ENCODE data around the gene SYTL5.

Gene SYTL5

DNA sequence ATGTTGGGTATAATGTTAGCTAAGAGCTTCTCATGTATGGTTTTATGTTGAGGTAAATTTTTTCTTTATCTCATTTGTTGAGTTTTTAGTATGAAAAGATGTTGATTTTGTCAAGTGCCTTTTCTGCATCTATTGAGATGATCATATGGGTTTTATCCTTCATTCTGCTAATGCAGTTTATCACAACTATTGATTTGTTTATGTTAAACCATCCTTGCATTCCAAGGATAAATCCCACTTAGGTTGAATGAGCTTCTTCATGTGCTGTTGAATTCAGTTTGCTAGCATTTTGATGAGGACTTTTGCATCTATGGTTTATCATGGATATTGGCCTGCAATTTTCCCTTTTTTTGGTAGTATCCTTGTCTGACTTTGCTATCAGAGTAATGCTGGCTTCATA is 93.3 kb downstream of the SYTL5 start:
- no peak for FAIRE-seq

- no peak for FAIRE-seq
Observed at GRCh38 chrX:38102240-38102639, 95.9 kb downstream of the SYTL5 start.

GRCh38 chrX:38102875-38103274 is 96.5 kb downstream of the SYTL5 start:
- no peak for FAIRE-seq

DNA sequence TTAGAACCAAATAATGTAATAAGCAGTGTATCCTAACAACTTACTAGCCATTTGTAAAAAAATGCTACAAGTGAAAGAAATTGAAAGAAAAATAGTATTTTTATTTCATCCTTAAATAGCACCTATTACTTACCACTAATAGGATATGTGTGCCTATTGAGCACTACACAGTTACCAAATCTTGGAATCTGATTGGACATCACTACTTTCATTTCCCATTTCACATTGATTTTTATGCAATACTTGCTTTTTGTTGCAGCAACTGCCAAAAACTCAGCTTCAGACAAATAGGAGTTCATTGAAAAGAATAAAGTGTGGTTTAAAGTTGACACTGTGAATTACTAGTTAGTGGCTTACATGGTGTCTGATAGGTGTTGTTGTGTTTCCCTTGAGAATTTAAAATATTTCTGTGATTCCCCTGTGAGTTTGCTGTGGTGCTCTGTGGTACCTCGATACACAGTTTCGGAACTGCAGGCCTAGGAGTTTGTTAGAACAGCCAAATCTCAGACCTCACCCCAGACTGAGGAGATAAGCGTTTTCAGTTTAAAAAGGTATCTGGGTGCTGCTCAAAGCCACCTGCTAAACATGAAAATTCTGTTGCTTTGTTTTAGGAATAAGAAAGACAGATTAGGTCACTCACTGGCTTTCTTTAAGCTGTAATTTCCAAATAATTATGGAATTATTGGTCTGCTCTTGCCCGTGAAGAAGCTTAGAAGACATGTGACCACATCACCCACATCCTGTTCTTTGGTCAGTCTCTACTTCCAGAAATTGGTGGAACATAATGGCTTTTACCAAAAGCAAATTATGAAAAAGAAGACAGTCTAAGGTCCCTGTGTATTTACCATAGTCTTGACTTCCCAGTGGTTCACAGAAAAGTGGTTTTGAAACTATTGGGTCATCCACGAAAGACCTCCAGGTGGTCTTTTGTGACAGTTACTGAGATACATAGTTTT is 97.8 kb downstream of the SYTL5 start:
- FAIRE-seq: no peak

DNA sequence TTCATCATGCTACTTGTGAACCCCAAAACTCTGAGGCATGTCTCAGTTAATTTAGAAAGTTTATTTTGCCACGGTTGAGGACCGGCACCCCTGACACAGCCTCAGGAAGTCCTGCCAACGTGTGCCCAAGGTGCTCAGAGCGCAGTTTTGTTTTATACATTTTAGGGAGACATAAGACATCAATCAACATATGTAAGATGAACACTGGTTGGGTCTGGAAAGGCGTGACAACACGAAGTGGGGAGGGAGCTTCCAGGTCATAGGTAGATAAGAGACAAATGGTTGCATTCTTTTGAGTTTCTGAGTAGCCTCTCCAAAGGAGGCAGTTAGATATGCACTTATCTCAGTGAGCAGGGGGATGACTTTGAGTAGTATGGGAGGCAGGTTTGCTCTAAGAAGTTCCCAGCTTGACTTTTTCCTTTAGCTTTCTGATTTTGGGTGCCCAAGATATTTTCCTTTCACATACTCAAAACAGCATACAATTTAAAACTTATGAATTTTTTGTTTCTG is 98.9 kb downstream of the SYTL5 start:
- FAIRE-seq: no peak

DNA sequence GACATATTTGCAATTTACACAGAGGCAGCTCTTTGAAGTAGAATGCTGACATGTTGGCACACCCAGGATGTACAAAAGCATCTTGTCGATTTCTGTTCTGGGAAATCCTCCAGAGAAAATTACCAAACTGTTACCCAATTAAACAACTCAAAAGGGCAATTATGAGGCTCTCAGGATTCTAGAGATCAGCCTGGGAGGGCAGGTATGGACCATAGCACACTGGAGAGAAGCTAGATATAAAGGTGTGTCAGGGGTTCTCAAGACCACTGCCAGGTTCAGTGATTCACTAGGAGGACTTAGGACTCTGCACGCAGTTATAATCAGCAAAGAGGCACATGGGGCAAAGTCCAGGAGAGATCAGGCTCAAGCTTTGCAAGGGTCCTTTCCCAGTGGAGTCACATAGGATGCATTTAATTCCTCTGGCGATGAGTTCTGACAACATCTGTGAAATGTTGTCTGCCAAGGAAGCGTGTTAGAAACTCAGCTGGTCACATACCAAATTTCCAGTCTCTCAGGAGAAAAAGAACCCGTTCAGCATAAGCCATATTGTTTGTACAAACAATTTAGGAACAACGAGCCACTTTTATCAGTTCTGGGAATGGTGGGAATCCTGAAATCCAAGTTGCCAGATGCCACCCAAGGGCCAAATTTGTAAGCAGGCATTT is 100.8 kb downstream of the SYTL5 start:
- FAIRE-seq: no peak

GRCh38 chrX:38108364-38108763 is 102.0 kb downstream of the SYTL5 start:
- FAIRE-seq: no peak

GRCh38 chrX:38109042-38109898 is 102.9 kb downstream of the SYTL5 start:
- no peak for FAIRE-seq

DNA sequence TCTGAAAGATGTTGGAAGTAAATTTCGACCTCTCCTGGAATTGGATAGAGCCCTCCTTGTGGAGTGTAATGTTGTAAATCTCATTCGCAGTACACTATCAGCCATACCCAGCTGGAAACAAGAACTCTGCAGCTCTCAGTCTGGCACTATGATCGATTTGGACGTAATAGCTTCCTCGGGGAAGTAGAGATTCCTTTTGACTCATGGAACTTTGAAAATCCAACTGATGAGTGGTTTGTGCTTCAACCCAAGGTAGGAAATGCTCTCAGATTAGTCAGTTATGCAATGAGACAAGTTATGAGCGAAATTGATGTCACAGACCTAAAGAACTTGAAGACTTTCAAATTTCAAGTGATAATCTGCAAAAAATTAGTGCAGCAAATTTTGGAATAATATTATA is 103.9 kb downstream of the SYTL5 start:
- no peak for FAIRE-seq

GRCh38 chrX:38111196-38111595 is 104.8 kb downstream of the SYTL5 start:
- FAIRE-seq: no peak

DNA sequence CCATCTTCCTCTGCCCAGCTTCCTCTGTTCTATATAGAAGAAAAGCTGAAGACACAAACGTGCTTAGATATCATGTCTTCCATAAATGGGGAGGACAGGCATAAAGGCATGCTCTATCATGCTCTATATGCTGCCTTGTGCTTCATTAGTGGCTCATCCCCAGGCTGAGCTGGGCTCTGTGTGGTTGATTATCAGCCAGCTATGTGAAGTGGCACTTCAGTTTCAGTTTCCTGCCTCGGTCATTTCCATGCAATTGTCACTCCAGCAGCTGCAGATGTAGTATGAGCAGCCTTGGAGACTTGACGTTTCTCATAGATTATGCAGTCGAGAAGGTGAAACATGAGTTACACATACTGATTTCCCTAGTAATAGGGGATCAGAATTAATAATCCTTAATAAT is 106.2 kb downstream of the SYTL5 start:
- no peak for FAIRE-seq

- no peak for FAIRE-seq
Observed at GRCh38 chrX:38116706-38117105, 110.4 kb downstream of the SYTL5 start.

- no peak for FAIRE-seq
Observed at GRCh38 chrX:38117485-38117884, 111.1 kb downstream of the SYTL5 start.

DNA sequence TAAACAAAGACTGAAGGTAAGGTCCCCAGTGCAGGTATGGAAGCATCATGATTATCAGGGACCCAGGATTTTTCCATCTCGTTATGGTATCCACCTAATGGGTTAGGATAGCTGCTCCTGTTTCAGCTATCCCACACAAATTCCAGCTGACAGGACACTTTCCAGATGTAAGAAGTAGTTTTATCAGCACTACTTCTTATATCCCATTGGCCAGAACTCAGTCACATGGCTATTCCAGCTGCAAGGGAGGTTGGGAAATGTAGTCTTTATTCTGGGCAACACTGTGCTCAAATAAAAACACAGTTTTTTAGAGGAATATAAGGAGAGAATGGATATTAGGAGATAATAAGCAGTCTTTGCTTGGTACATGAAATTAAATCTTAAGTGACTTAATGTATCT is 117.6 kb downstream of the SYTL5 start:
- FAIRE-seq: no peak

- no peak for FAIRE-seq
Observed at GRCh38 chrX:38126179-38126578, 119.8 kb downstream of the SYTL5 start.

DNA sequence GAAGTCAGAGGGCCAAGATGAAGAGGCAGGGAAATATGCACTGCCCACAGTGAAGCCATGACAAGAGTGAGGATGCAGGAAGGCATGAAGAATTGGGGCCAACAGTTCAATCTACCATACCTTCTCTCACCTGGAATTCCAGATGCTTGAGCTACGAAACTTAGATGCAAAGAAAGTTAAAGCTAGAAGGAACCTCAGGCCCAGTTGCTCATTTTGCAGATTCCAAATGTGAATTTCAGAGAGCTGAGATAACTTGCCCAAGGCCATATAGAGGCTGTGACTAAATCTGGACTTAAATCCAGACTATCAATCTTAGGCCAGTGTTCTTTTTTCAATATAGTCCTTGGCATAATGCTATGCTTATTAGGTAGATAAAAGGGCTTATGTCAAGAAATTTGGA is 121.6 kb downstream of the SYTL5 start:
- FAIRE-seq: no peak

GRCh38 chrX:38129366-38129765 is 123.0 kb downstream of the SYTL5 start:
- FAIRE-seq: no peak

DNA sequence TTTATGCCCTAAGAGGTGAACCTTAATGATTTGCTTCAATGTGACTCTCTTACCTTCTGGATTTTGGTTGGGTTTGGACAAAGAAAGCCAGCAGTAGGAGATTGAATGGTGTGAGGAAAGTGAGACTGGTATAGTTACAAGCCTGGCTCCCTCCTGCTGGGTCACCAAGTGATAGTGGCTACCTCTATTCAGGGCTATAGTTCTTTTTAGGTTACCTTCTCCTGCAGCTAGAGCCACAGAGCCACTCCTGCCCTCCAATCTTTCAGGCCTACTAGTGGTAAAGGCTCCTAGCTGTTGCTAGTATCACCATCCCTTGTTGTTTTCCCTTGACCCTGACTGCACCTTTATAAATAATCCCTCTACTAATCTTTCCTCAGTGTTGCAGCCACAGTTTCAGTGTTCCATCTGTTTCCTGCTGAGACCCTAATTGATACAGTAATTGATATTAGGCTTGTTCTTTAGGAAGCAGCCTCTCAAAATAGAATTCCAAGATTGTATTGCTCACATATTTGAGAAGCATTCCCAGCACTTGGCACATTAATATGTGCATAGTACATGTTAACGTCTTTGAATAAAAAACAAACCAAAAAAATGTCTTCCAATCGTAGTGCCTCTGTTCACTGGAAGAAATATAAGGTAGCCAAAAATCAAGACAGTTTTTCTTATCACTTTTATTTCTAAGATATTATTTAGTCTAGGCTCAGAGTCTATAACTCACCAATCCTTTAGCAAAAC is 132.0 kb downstream of the SYTL5 start:
- FAIRE-seq: no peak

DNA sequence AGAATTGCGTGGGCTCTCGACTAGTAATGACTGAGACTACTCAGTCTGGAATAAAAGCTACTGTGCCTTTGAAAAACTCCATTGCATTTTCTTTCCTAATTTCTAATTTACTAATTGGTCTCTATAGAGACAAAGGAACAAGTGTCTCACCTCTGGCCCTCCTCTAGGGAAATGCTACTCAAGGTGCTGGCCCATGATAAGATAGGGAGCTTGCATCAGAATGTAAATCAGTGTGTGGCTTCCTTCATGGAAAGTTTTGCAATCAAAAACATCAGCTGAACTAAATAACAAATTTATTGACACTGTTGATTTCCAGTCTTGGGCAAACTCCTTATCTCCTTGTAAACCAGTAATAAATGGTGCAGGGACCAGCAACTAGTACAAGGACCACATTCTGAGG is 132.5 kb downstream of the SYTL5 start:
- FAIRE-seq: no peak

DNA sequence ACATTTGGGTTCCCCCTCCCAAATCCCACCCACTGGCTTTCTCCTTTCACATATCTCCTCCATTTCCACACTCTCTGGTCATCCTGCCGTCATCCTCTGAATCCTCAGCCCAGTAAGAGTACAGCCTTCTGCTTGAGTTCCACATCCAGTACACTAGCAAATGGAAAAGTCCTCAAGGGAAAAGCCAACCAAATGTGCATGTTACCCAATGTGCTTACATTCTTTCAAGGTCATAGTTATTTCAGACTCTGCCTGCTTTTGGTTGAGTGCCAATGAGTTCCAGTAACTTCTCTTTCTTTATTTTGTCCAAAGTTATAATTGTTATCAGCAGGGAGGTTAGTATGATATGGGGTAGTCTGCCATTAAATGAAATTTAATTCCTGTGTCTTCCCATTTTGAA is 136.3 kb downstream of the SYTL5 start:
- FAIRE-seq: no peak

GRCh38 chrX:38149016-38149415 is 142.7 kb downstream of the SYTL5 start:
- no peak for FAIRE-seq

DNA sequence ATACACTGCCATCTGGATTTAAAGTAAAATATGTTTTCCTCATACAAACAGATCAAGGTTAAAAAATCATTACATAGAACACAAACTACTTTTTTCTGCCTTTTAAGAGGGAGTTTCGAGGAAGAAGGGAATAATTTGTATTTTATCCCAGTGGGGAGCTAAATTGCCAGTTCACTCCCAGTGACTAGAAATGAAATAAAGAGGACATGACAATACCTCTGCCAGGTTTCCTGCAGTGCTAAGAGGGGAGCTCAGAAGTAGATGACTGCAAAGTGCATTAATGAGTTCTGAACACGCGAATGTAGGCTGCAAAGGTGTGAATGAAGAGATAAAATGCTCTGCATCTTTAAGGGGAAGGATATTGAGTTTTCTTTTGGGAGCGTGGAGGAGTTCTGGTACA is 144.6 kb downstream of the SYTL5 start:
- no peak for FAIRE-seq
